GM13976 (cell line): Measurements from ENCODE around the gene PTTG2.

Experiments used
- DNase-seq: peaks from one replicate; pipeline ENCODE4 v3.0.0; 2012; ENCODE audit warnings: low spot score
- in situ Hi-C: fragments of 300-500 bp; cut with MboI; formaldehyde crosslinking; loops from one replicate; pipeline ENCODE4 v1.12.0; 2022; ENCODE audit warnings: low sequenced_read_pairs, mixed read lengths, inconsistent platforms; ENCODE audit not compliant: unreplicated experiment
- TF ChIP-seq, protein P1 (sequence below): IDR thresholded peaks from 2 replicates; pipeline ENCODE4 v1.5.1; 2012; ENCODE audit warnings: borderline replicate concordance, mild to moderate bottlenecking; ENCODE audit not compliant: insufficient read depth; ENCODE audit errors: extremely low read depth, missing control alignments, control extremely low read depth

PTTG2 gene

DNA sequence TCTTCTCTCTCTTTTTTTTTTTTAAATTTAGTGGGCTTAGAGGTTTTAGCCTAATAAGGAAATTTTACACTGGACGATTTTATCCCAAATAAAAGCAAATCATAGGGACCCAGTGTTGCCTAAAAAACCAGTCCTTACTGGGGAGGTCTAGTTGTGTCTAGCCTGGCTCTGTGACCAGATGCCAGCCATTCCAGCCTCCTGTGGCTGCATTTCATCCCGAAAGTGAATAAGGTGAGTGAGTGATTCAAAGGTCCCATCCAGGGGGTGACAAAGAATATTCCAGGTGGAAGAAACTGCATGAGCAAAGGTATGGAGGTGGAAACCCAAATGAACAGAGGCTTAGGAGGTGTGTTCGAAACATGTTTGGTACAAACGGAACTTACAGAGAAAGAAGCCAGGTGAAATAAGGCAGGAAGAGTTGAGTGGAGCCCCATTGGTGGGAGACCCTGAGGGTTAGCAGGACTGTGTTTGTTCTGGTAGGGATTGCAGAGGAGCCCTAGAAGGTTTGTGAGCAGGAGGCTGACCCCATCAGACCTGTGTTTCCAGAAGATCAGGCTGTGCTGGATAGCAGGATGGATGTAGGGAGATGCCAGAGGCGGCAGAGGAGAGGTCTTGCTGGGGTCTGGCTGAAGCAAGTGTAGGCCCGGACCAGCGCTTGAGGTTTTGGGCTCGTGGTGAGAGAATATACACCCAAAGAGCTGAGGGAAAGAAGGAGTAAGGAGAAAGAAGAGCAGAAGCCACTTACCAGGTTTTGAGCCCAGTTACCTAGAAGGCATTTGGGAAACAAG, 31.6 kb downstream of the PTTG2 start:
- in situ Hi-C loops: no loop called here
- no peak for DNase-seq
- TF ChIP-seq, protein P1, sequence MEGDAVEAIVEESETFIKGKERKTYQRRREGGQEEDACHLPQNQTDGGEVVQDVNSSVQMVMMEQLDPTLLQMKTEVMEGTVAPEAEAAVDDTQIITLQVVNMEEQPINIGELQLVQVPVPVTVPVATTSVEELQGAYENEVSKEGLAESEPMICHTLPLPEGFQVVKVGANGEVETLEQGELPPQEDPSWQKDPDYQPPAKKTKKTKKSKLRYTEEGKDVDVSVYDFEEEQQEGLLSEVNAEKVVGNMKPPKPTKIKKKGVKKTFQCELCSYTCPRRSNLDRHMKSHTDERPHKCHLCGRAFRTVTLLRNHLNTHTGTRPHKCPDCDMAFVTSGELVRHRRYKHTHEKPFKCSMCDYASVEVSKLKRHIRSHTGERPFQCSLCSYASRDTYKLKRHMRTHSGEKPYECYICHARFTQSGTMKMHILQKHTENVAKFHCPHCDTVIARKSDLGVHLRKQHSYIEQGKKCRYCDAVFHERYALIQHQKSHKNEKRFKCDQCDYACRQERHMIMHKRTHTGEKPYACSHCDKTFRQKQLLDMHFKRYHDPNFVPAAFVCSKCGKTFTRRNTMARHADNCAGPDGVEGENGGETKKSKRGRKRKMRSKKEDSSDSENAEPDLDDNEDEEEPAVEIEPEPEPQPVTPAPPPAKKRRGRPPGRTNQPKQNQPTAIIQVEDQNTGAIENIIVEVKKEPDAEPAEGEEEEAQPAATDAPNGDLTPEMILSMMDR: no peak

DNA sequence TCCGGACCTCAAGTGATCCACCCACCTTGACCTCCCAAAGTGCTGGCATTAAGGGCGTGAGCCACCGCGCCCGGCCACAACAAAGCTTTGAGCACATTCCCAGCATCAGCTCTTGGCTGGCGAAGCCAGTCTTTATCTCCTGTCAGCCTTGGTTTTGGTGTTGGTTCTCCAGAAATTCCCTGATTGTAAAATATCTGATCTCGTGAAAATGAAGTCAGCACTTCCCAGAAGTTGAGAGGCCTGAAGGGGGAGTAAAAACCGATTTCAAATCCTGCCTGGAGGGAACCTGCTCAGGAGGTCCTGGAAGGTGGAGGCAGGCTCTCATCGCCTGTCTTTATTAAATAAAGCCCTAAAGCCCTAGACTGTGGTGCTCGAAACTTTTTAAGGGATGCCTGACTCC, 33.6 kb downstream of the PTTG2 start:
- TF ChIP-seq, protein P1: no peak
- in situ Hi-C loops: no loop called here
- DNase-seq: no peak

DNA sequence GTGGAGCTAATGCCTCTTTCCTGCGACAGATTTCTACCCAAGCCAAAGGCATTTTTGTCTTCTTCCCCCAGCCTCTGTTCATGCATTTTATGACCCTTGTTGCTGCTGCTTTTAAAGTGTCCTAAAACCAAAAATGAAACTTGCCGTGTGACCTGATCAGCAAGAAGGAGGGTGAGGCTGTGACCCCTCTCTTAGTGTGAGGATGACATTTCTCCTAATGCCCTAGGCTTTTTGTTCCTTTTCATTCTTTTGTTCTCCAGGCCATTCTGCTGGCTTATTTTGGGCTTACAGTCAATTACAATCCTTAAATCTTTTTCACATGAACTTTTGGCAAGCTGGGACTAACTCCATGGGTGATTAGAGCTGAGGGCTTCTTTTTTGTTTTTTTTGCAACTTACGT, 34.4 kb downstream of the PTTG2 start:
- TF ChIP-seq, protein P1: no peak
- peak; percentile 45 for DNase-seq
- in situ Hi-C loops: no loop called here

DNA sequence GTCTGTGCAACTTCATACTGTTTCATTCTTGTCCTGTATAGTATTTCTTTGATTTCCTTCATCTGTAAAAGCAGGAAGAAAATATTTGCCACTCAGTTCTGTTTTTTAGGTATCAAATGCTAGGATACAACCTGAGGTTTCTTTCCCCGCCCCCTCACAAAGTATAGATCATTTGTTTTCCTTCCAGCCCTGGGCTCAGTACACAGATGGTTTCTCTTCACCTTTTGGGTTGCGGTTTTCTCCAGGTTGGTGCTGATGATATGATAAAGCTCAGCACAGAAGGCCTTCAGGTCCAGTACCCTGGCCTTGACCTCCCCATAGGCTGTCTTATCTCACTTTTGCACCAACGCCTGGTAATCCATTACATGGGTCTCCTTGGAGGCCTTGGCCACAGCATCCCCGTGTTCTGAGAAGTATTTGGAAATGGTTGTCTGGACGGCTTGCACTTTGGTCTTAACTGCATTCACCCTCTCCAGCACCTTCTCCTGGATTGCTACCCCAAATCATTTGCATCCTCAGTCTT, 35.2 kb downstream of the PTTG2 start:
- in situ Hi-C loops: no loop called here
- TF ChIP-seq, protein P1: no peak
- DNase-seq: no peak

DNA sequence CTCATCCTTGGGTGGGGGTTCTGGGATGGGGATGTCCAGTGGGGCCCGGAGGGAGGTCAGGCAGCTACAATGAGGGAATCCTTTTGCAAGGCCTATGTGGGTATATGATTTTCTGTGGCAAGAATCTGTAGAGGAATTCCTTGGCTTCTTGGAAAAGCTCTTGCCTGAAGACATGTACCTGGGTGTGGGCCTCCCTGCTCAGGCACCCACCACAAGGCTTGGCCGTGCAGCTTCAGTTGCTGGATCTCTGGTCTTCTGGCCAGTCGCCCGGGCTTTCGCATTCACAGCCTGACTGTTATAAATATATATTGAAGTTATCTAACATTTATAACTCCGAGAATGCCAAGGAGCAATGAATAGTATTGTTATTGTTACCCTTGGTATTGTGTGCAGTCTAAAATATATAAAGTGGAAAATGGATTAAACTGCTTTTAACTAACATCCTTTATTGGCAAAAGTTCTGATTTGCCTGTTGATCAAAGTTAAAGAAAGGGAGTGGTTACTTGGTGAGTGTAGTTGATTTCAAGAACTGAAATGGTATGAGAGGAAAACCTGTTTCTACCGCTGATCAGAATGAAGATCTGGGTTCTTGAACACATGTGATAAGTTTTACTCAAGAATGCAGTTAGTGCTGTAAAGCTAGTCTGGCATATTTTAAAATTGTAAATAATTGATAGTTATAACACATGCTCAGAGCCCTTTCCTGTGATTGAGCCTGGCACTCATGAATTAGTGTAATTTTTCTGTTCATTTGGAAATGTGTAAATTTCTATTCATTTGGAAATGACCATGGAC, 36.0 kb downstream of the PTTG2 start:
- TF ChIP-seq, protein P1: no peak
- DNase-seq: no peak
- in situ Hi-C loops: no loop called here

DNA sequence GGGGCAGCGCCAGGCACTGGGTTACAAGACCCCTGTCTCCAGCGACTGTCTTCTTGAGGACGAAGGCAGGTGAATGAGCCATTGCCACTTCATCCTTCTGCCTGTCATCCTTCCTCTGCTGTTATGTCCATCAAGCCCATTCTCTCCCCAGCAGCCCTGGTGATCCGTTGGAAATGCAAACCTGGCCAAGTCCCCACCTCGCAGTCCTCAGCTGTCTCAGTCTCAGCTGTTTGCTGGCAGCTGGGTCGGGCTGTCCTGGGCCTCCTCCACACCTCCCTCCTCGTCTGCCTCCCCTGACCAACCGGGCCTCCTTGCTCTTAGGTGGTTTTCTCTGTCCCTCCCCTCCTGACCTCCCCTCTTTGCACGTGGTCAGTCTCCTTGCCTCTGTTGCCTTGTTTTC, 38.0 kb downstream of the PTTG2 start:
- TF ChIP-seq, protein P1: no peak
- no peak for DNase-seq
- in situ Hi-C loops: no loop called here
